Stimulated activated CD4-positive, alpha-beta T cell treated with anti-CD3 and anti-CD28 coated beads, Interleukin-4, amount 100 ng/mL, for 4 hours (primary cell): ENCODE data around the gene TASP1.

Experiments
- DNase-seq, 2 experiments: peaks; one replicate each; pipeline ENCODE4 v3.0.0-alpha.2; 2020

TASP1 gene

GRCh38 chr20:13340088-13340487 lies 298.6 kb downstream of the TASP1 start:
- DNase-seq = no peak
